ENCODE measurements around the gene RPS8.

DNA sequence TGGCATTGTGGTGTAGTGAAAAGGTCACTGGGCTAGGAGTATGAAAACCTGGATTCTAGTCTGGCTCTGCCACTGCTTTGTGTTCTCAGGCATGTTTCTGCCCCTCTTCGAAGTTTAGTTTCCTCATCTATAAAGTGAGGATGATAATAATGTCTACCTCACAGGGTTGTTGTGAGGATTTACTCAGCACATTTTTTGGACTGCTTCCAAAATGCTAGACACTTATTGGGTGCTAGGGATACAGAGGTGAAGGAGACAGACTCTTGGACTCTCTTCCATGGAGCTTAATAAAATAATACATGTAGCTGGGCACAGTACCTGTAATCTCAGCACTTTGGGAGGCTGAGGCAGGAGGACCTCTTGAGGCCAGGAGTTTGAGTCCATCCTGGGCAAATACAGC is 32.1 kb upstream of the RPS8 start:
- TF ChIP-seq CTCF (IDR thresholded peaks at IDR 0.05) (no peak), POLR2A (IDR thresholded peaks at IDR 0.05) (no peak)
